Amniotic epithelial cell (primary cell): ENCODE data around the gene CSNK2A3.

ENCODE experiments used
- DNase-seq: peaks from one replicate; pipeline ENCODE4 v3.0.0-alpha.2; 2010; ENCODE audit warnings: low read depth

Gene CSNK2A3

GRCh38 chr11:11335043-11335442 lies 18.0 kb downstream of the CSNK2A3 start:
- no peak for DNase-seq

GRCh38 chr11:11334607-11335006 lies 18.4 kb downstream of the CSNK2A3 start:
- DNase-seq, result no peak

GRCh38 chr11:11332141-11332710 lies 20.8 kb downstream of the CSNK2A3 start:
- DNase-seq, result no peak

- DNase-seq, result no peak
Observed at GRCh38 chr11:11329062-11329806, 23.8 kb downstream of the CSNK2A3 start.

- DNase-seq, result no peak
Observed at GRCh38 chr11:11324090-11324489, 29.0 kb downstream of the CSNK2A3 start.

GRCh38 chr11:11322101-11322500 lies 30.9 kb downstream of the CSNK2A3 start:
- DNase-seq, result no peak

GRCh38 chr11:11320825-11321224 lies 32.2 kb downstream of the CSNK2A3 start:
- DNase-seq, result no peak

GRCh38 chr11:11318961-11319360 lies 34.1 kb downstream of the CSNK2A3 start:
- DNase-seq, result no peak

- no peak for DNase-seq
Observed at GRCh38 chr11:11318461-11318860, 34.6 kb downstream of the CSNK2A3 start.

- DNase-seq, result no peak
Observed at GRCh38 chr11:11316651-11317230, 36.3 kb downstream of the CSNK2A3 start.

GRCh38 chr11:11313902-11314692 lies 39.0 kb downstream of the CSNK2A3 start:
- DNase-seq, result no peak

- peak; percentile 3 for DNase-seq
Observed at GRCh38 chr11:11313426-11313825, 39.6 kb downstream of the CSNK2A3 start.

- DNase-seq, result no peak
Observed at GRCh38 chr11:11312738-11313137, 40.3 kb downstream of the CSNK2A3 start.

- DNase-seq, result no peak
Observed at GRCh38 chr11:11311169-11311568, 41.9 kb downstream of the CSNK2A3 start.

GRCh38 chr11:11309906-11310305 lies 43.1 kb downstream of the CSNK2A3 start:
- no peak for DNase-seq

GRCh38 chr11:11308249-11308648 lies 44.8 kb downstream of the CSNK2A3 start:
- DNase-seq, result no peak

GRCh38 chr11:11306855-11307254 lies 46.2 kb downstream of the CSNK2A3 start:
- no peak for DNase-seq

GRCh38 chr11:11304550-11304949 lies 48.5 kb downstream of the CSNK2A3 start:
- no peak for DNase-seq

- DNase-seq, result no peak
Observed at GRCh38 chr11:11302565-11302964, 50.5 kb downstream of the CSNK2A3 start.
